AG20443 (cell line): ENCODE results near the gene CCL4.
"Not testable (repeated sequence)": the region's sequence is repeated elsewhere in the genome, so short reads cannot be mapped to it uniquely, and the experiment has no call there.

Source experiments
- DNase-seq: peaks from one replicate; pipeline ENCODE4 v3.0.0; 2012; ENCODE audit warnings: low spot score, mixed read lengths

The CCL4 gene

GRCh38 chr17:36087897-36088572, 15.6 kb upstream of the CCL4 start:
- not testable (repeated sequence) for DNase-seq

GRCh38 chr17:36088670-36089338, 14.8 kb upstream of the CCL4 start:
- DNase-seq, result no peak

- no peak for DNase-seq
Measured at GRCh38 chr17:36089339-36089865, 14.2 kb upstream of the CCL4 start.

- DNase-seq, result no peak
Measured at GRCh38 chr17:36089888-36090836, 13.5 kb upstream of the CCL4 start, which contains the start of gene CCL3. Gene CCL3, minus strand, starts transcription at chr17:36090143. Its CDS starts 85 bp downstream, at chr17:36090058.

GRCh38 chr17:36092230-36092629, 11.4 kb upstream of the CCL4 start:
- DNase-seq, result no peak

GRCh38 chr17:36092715-36093114, 10.9 kb upstream of the CCL4 start:
- not testable (repeated sequence) for DNase-seq

- no peak for DNase-seq
Measured at GRCh38 chr17:36094232-36094631, 9.4 kb upstream of the CCL4 start.

- no peak for DNase-seq
Measured at GRCh38 chr17:36094746-36095145, 8.9 kb upstream of the CCL4 start.

- no peak for DNase-seq
Measured at GRCh38 chr17:36095992-36096391, 7.6 kb upstream of the CCL4 start.

GRCh38 chr17:36099004-36099403, 4.6 kb upstream of the CCL4 start:
- not testable (repeated sequence) for DNase-seq

- DNase-seq, result not testable (repeated sequence)
Measured at GRCh38 chr17:36104246-36104645, 619 bp downstream of the CCL4 start.

GRCh38 chr17:36104701-36105181, 1.1 kb downstream of the CCL4 start:
- DNase-seq, result no peak

GRCh38 chr17:36105781-36106492, 2.3 kb downstream of the CCL4 start:
- no peak for DNase-seq

- DNase-seq, result no peak
Measured at GRCh38 chr17:36106493-36106835, 2.8 kb downstream of the CCL4 start.

GRCh38 chr17:36107660-36108059, 4.0 kb downstream of the CCL4 start:
- DNase-seq, result no peak

GRCh38 chr17:36108265-36108664, 4.6 kb downstream of the CCL4 start:
- DNase-seq, result not testable (repeated sequence)

GRCh38 chr17:36111068-36111490, 7.5 kb downstream of the CCL4 start:
- no peak for DNase-seq

- DNase-seq, result no peak
Measured at GRCh38 chr17:36112572-36112971, 8.9 kb downstream of the CCL4 start.

GRCh38 chr17:36113131-36113530, 9.5 kb downstream of the CCL4 start:
- DNase-seq, result not testable (repeated sequence)

- DNase-seq, result not testable (repeated sequence)
Measured at GRCh38 chr17:36114971-36115648, 11.5 kb downstream of the CCL4 start.

- not testable (repeated sequence) for DNase-seq
Measured at GRCh38 chr17:36115649-36115977, 12.0 kb downstream of the CCL4 start.
